Hepatocyte (in vitro differentiated cells): ENCODE results near the gene PLXNB2. TPM values are rescaled to one million over a fixed set of nuclear protein-coding genes. Genes with fewer than 3 reads are reported as not detected.

ENCODE experiments used
- DNase-seq: peaks from one replicate; pipeline ENCODE4 v3.0.0-alpha.2; 2016; ENCODE audit warnings: low spot score
- H2AFZ ChIP-seq: fragments of 200-600 bp; sonication (generic); 2 replicates; pipeline ENCODE4 v1.6.0; 2016; ENCODE audit warnings: antibody characterized with exemption, mild to moderate bottlenecking
- H3K27ac ChIP-seq: fragments of 200-600 bp; sonication (generic); 2 replicates; pipeline ENCODE4 v1.5.1; 2016; ENCODE audit warnings: mild to moderate bottlenecking
- H3K27me3 ChIP-seq: fragments of 200-600 bp; sonication (generic); 2 replicates; pipeline ENCODE4 v1.6.1; 2016
- H3K36me3 ChIP-seq: fragments of 200-600 bp; sonication (generic); replicated peaks from 2 replicates; pipeline ENCODE4 v1.5.1; 2016; ENCODE audit warnings: low read depth; ENCODE audit not compliant: insufficient read depth
- H3K4me1 ChIP-seq: fragments of 200-600 bp; sonication (generic); 2 replicates; pipeline ENCODE4 v1.5.1; 2016; ENCODE audit warnings: mild to moderate bottlenecking, moderate library complexity; ENCODE audit not compliant: insufficient read depth
- H3K4me2 ChIP-seq: fragments of 200-600 bp; sonication (generic); 2 replicates; pipeline ENCODE4 v1.6.0; 2016
- H3K4me3 ChIP-seq: fragments of 200-600 bp; sonication (generic); 2 replicates; pipeline ENCODE4 v1.5.1; 2016; ENCODE audit warnings: mild to moderate bottlenecking
- H3K79me2 ChIP-seq: fragments of 200-600 bp; sonication (generic); 2 replicates; pipeline ENCODE4 v1.6.0; 2017; ENCODE audit warnings: mild to moderate bottlenecking
- H3K9me2 ChIP-seq: fragments of 200-600 bp; sonication (generic); replicated peaks from 2 replicates; pipeline ENCODE4 v1.6.0; 2017; ENCODE audit warnings: mild to moderate bottlenecking; ENCODE audit not compliant: insufficient read depth
- H3K9me3 ChIP-seq: fragments of 200-600 bp; sonication (generic); 2 replicates; pipeline ENCODE4 v1.5.1; 2016; ENCODE audit warnings: low read depth, mild to moderate bottlenecking
- H4K20me1 ChIP-seq: fragments of 200-600 bp; sonication (generic); 2 replicates; pipeline ENCODE4 v1.6.0; 2016; ENCODE audit warnings: mild to moderate bottlenecking; ENCODE audit not compliant: insufficient read depth, poor library complexity, severe bottlenecking
- CTCF ChIP-seq: fragments of 200-600 bp; sonication (generic); IDR thresholded peaks from 2 replicates; pipeline ENCODE4 v1.5.1; 2016; ENCODE audit warnings: antibody characterized with exemption, mild to moderate bottlenecking; ENCODE audit not compliant: poor library complexity
- EZH2 ChIP-seq: fragments of 200-600 bp; sonication (generic); IDR thresholded peaks from 2 replicates; pipeline ENCODE4 v1.6.1; 2016; ENCODE audit warnings: antibody characterized with exemption, mild to moderate bottlenecking, borderline replicate concordance
- EZH2phosphoT487 ChIP-seq: fragments of 200-600 bp; sonication (generic); IDR thresholded peaks from one replicate; pipeline ENCODE4 v1.6.1; 2018; ENCODE audit warnings: antibody characterized with exemption, mild to moderate bottlenecking, low read depth, moderate library complexity; ENCODE audit not compliant: unreplicated experiment, severe bottlenecking
- WGBS: methylation state at CpG from one replicate; pipeline ENCODE4 v1.1.6; 2016; ENCODE audit warnings: low lambda C conversion rate; ENCODE audit errors: missing lambda C conversion rate; 5-methylcytosine and 5-hydroxymethylcytosine counted together
- polyA plus RNA-seq: library from polyadenylated mRNA; unstranded; fragments of >200 nt; fragmentation: Nextera tagmentation; extraction: Ambion mirVana; gene quantifications from 2 replicates; pipeline ENCODE4 v1.2.1, GENCODE V29; 2016
- total RNA-seq: library from RNA; depleted of rRNA; stranded (reverse); fragments of >200 nt; gene quantifications from 2 replicates; pipeline ENCODE4 v1.2.3, GENCODE V29; 2014

PLXNB2 gene
- total and polyA plus RNA-seq, 2 experiments from 2014 or later: 113 to 147 TPM

GRCh38 chr22:50286701-50287318 is 20.6 kb downstream of the PLXNB2 start:
- Histone ChIP-seq H3K36me3 (no peaks in the 10 kb centered on the region), H3K9me2 (no peaks in the 10 kb centered on the region), H3K4me1 (peaks cover 12% of the 10 kb centered on the region), H4K20me1 (peaks cover 36% of the 10 kb centered on the region), H3K27me3 (no peaks in the 10 kb centered on the region), H3K4me2 (no peak overlapping the region), H3K27ac (no peak overlapping the region), H3K79me2 (peaks cover 50% of the 10 kb centered on the region), H3K9me3 (no peaks in the 10 kb centered on the region), H3K4me3 (no peak overlapping the region), H2AFZ (no peak overlapping the region)
- 94% methylated on average over 40 of the region's 40 CpGs for WGBS
- no peak for DNase-seq
- TF ChIP-seq EZH2: no peak
- TF ChIP-seq EZH2phosphoT487: no peak
- no peak for TF ChIP-seq CTCF

- Histone ChIP-seq H3K27ac (no peak overlapping the region), H4K20me1 (peaks cover 30% of the 10 kb centered on the region)
- 97% methylated on average over 21 of the region's 21 CpGs for WGBS
Measured at GRCh38 chr22:50286275-50286674, 21.2 kb downstream of the PLXNB2 start.

GRCh38 chr22:50285568-50286229 is 21.7 kb downstream of the PLXNB2 start:
- Histone ChIP-seq H3K36me3 (no peaks in the 10 kb centered on the region), H3K4me2 (no peak overlapping the region), H4K20me1 (peaks cover 25% of the 10 kb centered on the region), H3K9me2 (no peaks in the 10 kb centered on the region), H3K4me3 (no peak overlapping the region), H3K9me3 (no peaks in the 10 kb centered on the region), H3K27me3 (no peaks in the 10 kb centered on the region), H3K79me2 (peaks cover 38% of the 10 kb centered on the region), H3K27ac (no peak overlapping the region), H2AFZ (no peak overlapping the region), H3K4me1 (peaks cover 12% of the 10 kb centered on the region)
- WGBS: 95% methylated on average over 23 of the region's 34 CpGs
- no peak for TF ChIP-seq EZH2phosphoT487
- no peak for TF ChIP-seq EZH2
- TF ChIP-seq CTCF: no peak
- DNase-seq: no peak

More at GRCh38 chr22:50286275-50286674, 21.2 kb downstream of the PLXNB2 start:
- no peak overlapping the region for H3K4me2 ChIP-seq
- no peak for DNase-seq
- H3K36me3 ChIP-seq: no peaks in the 10 kb centered on the region
- H3K9me3 ChIP-seq: no peaks in the 10 kb centered on the region
- no peak for TF ChIP-seq CTCF
- TF ChIP-seq EZH2phosphoT487: no peak
- TF ChIP-seq EZH2: no peak
- peaks cover 44% of the 10 kb centered on the region for H3K79me2 ChIP-seq
- H2AFZ ChIP-seq: no peak overlapping the region
- H3K27me3 ChIP-seq: no peaks in the 10 kb centered on the region
- H3K4me1 ChIP-seq: peaks cover 12% of the 10 kb centered on the region
- no peaks in the 10 kb centered on the region for H3K9me2 ChIP-seq
- no peak overlapping the region for H3K4me3 ChIP-seq
